Brain pericyte (primary cell): ENCODE results near the gene DPP6.

Source experiments
- DNase-seq: peaks from one replicate; pipeline ENCODE4 v3.0.0-alpha.2; 2012; ENCODE audit warnings: low read depth, low spot score

The DPP6 gene

GRCh38 chr7:154877031-154877430 lies 824.8 kb downstream of the DPP6 start:
- no peak for DNase-seq

GRCh38 chr7:154879629-154880028 lies 827.4 kb downstream of the DPP6 start:
- DNase-seq: no peak

DNA sequence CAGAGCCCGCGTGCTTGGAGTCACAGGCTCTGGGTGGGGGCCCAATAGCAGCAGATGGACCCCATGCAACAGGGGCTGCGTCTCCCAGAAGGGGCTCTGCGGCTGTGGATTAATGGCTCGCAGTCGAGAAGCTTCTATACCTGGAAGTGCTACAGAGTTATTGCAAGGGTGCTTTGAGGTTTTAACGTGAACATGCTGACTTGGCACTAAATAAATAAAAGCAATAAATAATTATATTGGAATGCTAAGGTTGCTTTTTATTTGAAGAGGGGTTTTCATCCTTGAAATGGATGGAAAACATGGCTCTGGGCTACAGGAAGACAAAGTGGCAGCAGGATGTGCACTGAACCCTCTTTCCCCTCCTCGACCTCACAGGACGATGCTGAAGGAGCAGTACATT lies 828.3 kb downstream of the DPP6 start:
- DNase-seq: no peak

GRCh38 chr7:154881026-154881425 lies 828.8 kb downstream of the DPP6 start:
- DNase-seq: no peak

DNA sequence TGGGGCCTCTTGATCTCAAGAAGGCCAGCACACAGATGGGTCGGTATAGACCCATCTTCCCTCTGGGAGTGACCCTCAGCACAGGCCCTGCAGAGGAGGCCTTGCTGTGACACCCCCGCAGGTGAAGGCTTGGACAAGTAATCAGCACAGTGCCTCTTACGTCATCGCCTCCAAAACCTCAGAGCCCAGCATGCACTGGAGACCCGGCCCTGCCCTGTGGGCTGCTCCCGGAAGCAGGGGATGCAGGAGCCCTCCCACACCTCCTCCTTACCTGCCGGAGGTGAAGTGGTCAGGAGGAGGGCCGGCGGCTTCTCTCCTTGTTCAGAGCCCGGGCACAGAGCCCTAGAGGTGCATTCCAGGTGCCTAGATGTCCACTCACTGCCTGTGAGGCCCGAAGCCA lies 829.3 kb downstream of the DPP6 start:
- no peak for DNase-seq

DNA sequence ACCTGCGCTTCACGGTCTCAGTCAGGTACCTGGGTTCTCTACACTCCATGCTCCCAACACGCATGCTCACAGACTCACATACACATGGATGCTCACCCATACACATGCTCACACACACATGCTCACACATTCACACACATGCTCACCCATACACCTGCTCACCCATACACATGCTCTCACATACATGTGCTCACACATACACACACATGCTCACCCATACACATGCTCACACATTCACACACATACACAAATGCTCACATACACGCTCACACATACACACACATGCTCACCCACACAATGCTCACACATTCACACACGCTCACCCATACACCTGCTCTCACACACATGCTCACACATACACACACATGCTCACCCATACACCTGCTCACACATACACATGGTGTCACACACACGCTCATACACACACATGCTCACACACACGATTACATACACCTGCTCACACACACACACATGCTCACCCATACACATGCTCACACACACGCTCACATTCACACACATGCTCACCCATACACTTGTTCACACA lies 830.8 kb downstream of the DPP6 start:
- DNase-seq: no peak

GRCh38 chr7:154884348-154884920 lies 832.2 kb downstream of the DPP6 start:
- no peak for DNase-seq

DNA sequence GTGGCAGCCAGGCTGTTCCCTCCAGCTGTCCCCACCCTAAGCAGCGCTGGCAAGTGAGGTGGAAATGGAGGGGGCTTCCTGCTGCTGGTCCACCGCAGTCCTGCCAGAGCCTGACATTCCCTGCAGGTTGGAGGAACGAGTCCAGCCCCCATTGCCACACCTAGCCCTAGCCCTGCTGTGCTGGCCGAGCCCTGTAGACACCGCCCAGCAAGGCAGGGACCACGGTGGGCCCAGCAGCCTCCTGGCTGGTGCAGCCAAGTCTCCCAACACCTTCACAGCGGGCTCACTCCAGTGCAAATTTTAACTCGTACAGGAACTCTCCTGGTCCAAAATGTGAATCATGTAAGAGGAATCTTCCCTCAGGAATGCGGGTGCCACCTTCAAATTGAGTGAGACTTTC lies 834.4 kb downstream of the DPP6 start:
- DNase-seq: no peak

DNA sequence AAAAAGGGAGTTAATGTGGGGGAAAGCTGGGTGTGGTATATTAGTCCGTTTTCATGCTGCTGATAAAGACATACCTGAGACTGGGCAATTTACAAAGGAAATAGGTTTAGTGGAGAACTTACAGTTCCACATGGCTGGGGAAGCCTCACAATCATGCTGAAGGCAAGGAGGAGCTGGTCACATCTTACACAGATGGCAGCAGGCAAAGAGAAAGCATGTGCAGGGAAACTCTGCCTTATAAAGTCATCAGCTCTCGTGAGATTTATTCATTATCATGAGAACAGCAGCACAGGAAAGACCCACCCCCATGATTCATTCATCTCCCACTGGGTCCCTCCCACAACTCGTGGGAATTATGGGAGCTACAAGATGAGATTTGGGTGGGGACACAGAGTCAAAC lies 836.5 kb downstream of the DPP6 start:
- DNase-seq: no peak

DNA sequence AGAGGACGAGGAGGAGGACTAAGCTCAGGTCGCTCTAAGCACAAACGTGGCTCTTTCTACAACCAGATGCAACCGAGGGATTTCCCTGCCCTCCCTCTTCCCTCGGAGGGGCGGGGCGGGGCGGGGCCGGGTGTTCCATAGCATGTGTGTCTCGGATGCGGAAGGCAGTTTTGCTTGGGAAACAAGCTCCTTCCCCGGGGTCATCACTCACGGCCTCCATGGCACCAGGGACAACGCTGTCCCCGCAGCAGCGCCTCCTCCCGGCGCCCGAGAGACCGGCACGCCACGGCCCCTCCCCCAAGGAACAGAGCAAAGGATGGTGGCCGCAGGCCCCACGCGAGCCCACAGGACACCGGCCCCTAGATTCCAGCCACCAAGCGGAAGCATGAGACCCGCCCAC lies 840.3 kb downstream of the DPP6 start:
- no peak for DNase-seq

GRCh38 chr7:154896076-154896475 lies 843.9 kb downstream of the DPP6 start:
- DNase-seq: no peak

DNA sequence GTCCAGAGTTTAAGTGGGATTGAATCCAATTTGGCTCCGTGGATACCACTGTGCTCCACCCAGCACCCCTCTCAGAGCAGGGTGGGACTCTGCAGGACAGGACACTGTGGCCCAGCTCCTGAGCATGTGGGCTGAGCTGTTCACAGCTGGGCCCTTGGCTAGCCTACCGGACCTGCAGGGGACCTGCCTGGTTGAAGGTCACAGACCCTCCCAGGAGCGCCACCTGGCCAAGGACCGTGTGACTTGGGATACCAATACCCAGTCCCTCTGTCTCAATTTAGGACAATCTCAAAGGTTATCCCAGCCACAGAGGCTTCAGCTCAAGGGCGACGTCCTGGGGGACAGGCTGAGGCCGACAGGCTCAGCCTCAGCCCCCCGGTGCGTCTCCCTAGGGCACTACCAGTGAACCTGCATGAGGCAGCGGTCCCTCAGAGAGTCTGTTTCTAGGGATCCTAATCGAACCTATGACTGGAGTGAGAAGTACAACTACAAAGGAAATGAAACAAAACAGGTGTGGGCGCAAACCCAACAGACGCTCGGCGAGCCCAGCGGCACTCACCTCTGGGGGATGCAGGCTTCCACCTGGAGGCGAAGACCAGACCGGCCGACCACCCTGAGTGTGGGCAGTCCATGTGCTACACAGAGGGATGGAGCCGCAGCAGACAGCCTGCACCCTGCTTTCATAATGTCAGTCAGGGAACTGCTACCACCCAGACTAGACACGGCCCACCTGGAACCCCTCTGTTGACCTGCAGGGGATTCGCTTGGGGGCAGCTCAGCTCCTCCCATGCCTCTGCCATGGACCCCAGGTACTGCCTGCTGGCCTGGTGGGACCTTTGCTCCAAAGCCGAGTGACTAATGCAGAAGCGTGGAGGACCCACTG lies 847.0 kb downstream of the DPP6 start:
- DNase-seq: no peak

DNA sequence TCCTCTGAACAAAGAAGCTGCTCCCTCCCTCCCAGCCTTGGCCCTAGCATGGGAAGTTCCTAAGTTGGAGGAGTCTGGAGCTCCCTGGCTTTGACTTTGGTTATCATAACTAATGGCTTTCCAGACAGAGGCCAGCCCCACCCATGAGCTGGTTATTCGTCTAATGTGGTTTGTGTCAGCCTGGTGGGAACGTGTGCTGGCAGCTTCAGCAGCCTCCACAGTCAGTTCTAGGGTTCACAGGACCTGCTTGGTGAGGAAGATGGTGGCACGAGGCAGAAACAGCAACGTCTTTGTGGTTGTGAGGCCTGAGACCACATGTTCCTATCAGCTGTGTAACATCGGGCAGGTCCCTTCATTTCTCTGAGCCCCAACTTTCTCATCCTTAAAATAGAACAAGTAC lies 847.7 kb downstream of the DPP6 start:
- DNase-seq: no peak

DNA sequence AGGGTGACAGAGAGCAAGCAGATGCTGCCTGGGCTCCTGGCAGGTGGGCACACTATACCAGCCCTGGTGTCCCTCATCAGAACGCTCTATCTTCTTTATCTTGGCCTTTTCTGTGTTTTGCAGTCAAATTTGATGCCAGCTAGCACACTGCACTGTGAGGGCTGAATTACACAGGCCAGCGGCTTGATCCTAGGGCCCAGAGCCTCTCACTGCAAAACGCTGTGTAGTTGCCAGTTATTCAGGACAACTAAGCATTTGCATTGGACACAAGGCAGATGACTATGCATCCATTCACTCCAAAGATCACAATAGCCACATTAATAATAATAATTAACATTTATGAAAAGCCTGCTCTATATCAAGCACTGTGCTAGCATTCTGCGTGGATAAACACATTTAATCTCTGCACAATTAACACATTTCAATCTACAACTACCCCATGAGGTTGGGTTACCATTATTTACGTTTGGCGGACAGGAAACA lies 850.4 kb downstream of the DPP6 start:
- no peak for DNase-seq

DNA sequence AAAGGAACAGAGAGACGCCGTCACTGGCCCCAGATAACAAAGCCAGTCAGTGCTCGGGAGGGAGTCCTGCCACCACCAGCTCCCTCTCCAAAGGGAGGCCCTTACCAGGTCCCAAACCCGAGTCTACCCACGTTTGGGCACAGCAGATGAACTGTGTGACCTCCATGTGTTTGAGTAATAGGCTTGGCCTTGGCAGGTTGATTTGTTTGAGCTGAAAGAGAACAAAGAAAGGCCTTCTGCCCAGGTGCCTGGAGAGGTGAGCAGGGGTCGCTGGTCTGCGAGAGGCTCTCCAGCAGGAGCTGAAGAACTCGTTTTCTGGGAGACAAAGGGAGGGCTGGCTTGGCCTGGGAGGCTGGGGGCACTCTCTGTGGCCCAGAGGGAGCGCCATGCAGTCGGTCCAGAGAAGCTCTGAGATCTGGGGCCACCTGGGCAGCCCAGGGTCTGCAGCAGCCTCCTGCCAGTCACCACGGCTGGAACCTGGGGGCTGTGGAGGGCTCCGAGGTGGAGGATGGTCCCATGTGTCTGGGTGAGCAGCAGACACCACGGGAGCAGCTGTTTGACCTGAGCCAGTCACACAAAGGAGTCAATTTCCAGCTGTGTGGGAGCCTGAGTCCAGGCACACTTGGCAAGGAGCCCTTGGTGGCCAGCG lies 851.0 kb downstream of the DPP6 start:
- no peak for DNase-seq

DNA sequence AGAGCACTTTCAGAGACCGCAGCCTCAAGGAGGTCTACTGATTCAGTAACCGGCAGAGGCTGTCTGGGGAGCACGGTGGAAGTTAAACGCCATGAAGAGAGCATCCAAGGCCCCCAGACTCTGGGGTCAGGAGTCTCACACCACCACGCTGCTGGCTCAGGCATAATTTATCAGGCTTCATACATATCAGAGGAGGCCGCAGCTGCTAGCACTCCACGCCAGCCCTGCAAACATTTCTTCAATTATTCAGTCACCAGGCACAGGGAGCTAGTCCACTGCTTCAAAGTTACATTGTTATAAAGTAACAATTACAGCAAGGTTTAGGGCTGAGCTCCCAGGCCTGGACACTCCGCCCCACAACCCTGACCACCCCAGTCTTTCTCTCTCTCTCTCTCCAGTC lies 852.9 kb downstream of the DPP6 start:
- DNase-seq: no peak

DNA sequence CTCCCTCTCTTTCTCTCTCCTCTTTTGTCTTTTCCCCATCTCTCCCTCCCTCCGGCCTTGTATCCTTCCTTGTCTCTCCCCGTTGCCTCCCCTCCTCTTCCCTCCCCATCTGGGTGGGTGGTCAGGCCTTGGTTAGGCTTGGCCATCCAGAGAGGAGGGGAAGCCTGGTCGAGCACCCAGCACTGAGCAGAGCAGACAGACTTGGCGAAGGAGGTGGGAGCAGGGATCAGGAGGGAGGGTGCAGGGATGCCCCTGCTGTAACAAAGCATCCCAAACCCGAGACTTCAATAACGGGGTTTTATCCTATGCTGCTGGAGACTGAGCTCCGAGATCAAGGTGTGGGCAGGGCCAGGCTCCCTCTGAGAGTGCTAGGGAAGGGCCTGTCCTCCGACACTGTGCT lies 853.4 kb downstream of the DPP6 start:
- no peak for DNase-seq

DNA sequence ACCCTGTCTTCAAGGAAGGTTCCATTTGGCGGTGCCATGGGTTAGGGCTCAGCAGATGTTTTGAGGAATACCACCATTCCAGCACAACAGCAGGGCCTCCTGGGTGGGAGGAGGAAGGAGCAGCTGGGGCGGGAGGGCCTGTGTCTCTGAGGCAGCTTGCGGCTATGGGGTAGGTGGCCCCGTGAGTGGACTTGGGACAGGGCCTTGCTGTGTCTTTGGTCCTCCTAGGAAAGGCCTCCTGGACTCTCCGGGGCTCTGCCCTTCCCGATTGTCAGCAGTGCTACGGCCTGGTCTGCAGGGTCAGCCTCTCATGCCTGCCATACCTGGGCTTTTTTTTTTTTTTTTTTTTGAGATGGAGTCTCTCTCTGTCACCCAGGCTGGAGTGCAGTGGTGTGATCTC lies 854.0 kb downstream of the DPP6 start:
- DNase-seq: no peak

- DNase-seq: no peak
Observed at GRCh38 chr7:154906736-154907355, 854.6 kb downstream of the DPP6 start.

- no peak for DNase-seq
Observed at GRCh38 chr7:154907651-154908620, 855.7 kb downstream of the DPP6 start.
